Neural progenitor cell (in vitro differentiated cells): ENCODE results near the gene TNIK. TPM values are rescaled to one million over a fixed set of nuclear protein-coding genes. Genes with fewer than 3 reads are reported as not detected.

Source experiments
- DNase-seq: peaks from one replicate; pipeline ENCODE4 v3.0.0-alpha.2; 2016; ENCODE audit warnings: low spot score
- H2AFZ ChIP-seq: fragments of 200-600 bp; sonication (generic); replicated peaks from 2 replicates; pipeline ENCODE4 v1.6.1; 2016; ENCODE audit warnings: antibody characterized with exemption
- H3F3A ChIP-seq: fragments of 200-600 bp; sonication (generic); 2 replicates; pipeline ENCODE4 v1.6.1; 2016; ENCODE audit warnings: antibody characterized with exemption, low read depth
- H3K27ac ChIP-seq: fragments of 200-600 bp; sonication (generic); 2 replicates; pipeline ENCODE4 v1.5.1; 2016; ENCODE audit warnings: mild to moderate bottlenecking
- H3K27me3 ChIP-seq: fragments of 200-600 bp; sonication (generic); 2 replicates; pipeline ENCODE4 v1.6.1; 2016; ENCODE audit warnings: mild to moderate bottlenecking, moderate library complexity
- H3K36me3 ChIP-seq: fragments of 200-600 bp; sonication (generic); 2 replicates; pipeline ENCODE4 v1.5.1; 2016
- H3K4me1 ChIP-seq: fragments of 200-600 bp; sonication (generic); 2 replicates; pipeline ENCODE4 v1.6.1; 2016; ENCODE audit warnings: mixed run types
- H3K4me2 ChIP-seq: fragments of 200-600 bp; sonication (generic); 2 replicates; pipeline ENCODE4 v1.6.1; 2016
- H3K4me3 ChIP-seq: fragments of 200-600 bp; sonication (generic); 2 replicates; pipeline ENCODE4 v1.5.1; 2016
- H3K79me2 ChIP-seq: fragments of 200-600 bp; sonication (generic); 2 replicates; pipeline ENCODE4 v1.6.1; 2016; ENCODE audit warnings: low read depth
- H3K9ac ChIP-seq: fragments of 200-600 bp; sonication (generic); 2 replicates; pipeline ENCODE4 v1.6.1; 2016
- H3K9me3 ChIP-seq: fragments of 200-600 bp; sonication (generic); 2 replicates; pipeline ENCODE4 v1.5.1; 2016; ENCODE audit warnings: low read depth
- H4K20me1 ChIP-seq: fragments of 200-600 bp; sonication (generic); 2 replicates; pipeline ENCODE4 v1.6.1; 2016; ENCODE audit warnings: low read depth
- H3K27ac Mint-ChIP-seq: 3 replicates; pipeline ENCODE4 v1.8.0; 2021; ENCODE audit warnings: mixed read lengths
- H3K27me3 Mint-ChIP-seq: 2 replicates; pipeline ENCODE4 v1.8.0; 2022; ENCODE audit warnings: low read depth, mild to moderate bottlenecking, inconsistent platforms, moderate library complexity, mixed read lengths; ENCODE audit not compliant: insufficient read depth
- H3K36me3 Mint-ChIP-seq: 3 replicates; pipeline ENCODE4 v1.8.0; 2021; ENCODE audit warnings: mixed read lengths
- H3K4me1 Mint-ChIP-seq: 3 replicates; pipeline ENCODE4 v1.8.0; 2021; ENCODE audit warnings: mixed read lengths
- H3K4me3 Mint-ChIP-seq: 3 replicates; pipeline ENCODE4 v1.8.0; 2021; ENCODE audit warnings: mild to moderate bottlenecking, moderate library complexity, mixed read lengths
- H3K9me3 Mint-ChIP-seq: 3 replicates; pipeline ENCODE4 v1.8.0; 2020; ENCODE audit warnings: mixed read lengths
- CTCF ChIP-seq: fragments of 200-600 bp; sonication (generic); IDR thresholded peaks from 2 replicates; pipeline ENCODE4 v1.5.1; 2017; ENCODE audit warnings: antibody characterized with exemption, mild to moderate bottlenecking
- EZH2 ChIP-seq: fragments of 200-600 bp; sonication (generic); IDR thresholded peaks from 2 replicates; pipeline ENCODE4 v1.6.1; 2017; ENCODE audit warnings: antibody characterized with exemption, mild to moderate bottlenecking, moderate library complexity
- EZH2phosphoT487 ChIP-seq: fragments of 200-600 bp; sonication (generic); IDR thresholded peaks from 2 replicates; pipeline ENCODE4 v1.6.1; 2017; ENCODE audit warnings: antibody characterized with exemption
- total RNA-seq: library from RNA; depleted of rRNA; stranded (reverse); fragments of >200 nt; gene quantifications from 2 replicates; pipeline ENCODE4 v1.2.3, GENCODE V29; 2015; ENCODE audit warnings: low replicate concordance

TNIK gene
- total RNA-seq, 1 donor from 2014 or later: 3.0 TPM

- no peaks in the 10 kb centered on the region for H4K20me1 ChIP-seq
- H2AFZ ChIP-seq: no peak overlapping the region
- no peaks in the 10 kb centered on the region for H3K27me3 ChIP-seq
- no peaks in the 10 kb centered on the region for H3K9me3 ChIP-seq
- H3K4me3 ChIP-seq: no peak overlapping the region
- Mint-ChIP-seq H3K4me1 (no peaks in the 10 kb centered on the region), H3K9me3 (no peaks in the 10 kb centered on the region), H3K27ac (no peak overlapping the region), H3K27me3 (no peaks in the 10 kb centered on the region), H3K4me3 (no peak overlapping the region), H3K36me3 (peaks cover 12% of the 10 kb centered on the region)
- no peak for DNase-seq
- H3K4me1 ChIP-seq: no peaks in the 10 kb centered on the region
- TF ChIP-seq EZH2 (no peak), EZH2phosphoT487 (no peak), CTCF (no peak)
- H3K4me2 ChIP-seq: no peak overlapping the region
- H3K36me3 ChIP-seq: no peaks in the 10 kb centered on the region
- no peak overlapping the region for H3K9ac ChIP-seq
- H3K79me2 ChIP-seq: no peaks in the 10 kb centered on the region
- H3F3A ChIP-seq: no peaks in the 10 kb centered on the region
- no peak overlapping the region for H3K27ac ChIP-seq
These were observed 382.9 kb downstream of the TNIK start for GRCh38 chr3:171077261-171077660.

GRCh38 chr3:171072432-171072831 is 387.8 kb downstream of the TNIK start:
- Histone ChIP-seq H3K27me3 (no peaks in the 10 kb centered on the region), H4K20me1 (no peaks in the 10 kb centered on the region), H3K4me2 (no peak overlapping the region), H3K79me2 (no peaks in the 10 kb centered on the region), H3F3A (no peaks in the 10 kb centered on the region), H2AFZ (no peak overlapping the region), H3K4me3 (no peak overlapping the region), H3K9me3 (no peaks in the 10 kb centered on the region), H3K36me3 (no peaks in the 10 kb centered on the region), H3K9ac (no peak overlapping the region), H3K27ac (no peak overlapping the region), H3K4me1 (no peaks in the 10 kb centered on the region)
- Mint-ChIP-seq H3K9me3 (no peaks in the 10 kb centered on the region), H3K4me3 (no peak overlapping the region), H3K27ac (no peak overlapping the region), H3K36me3 (peaks cover 25% of the 10 kb centered on the region), H3K4me1 (no peaks in the 10 kb centered on the region), H3K27me3 (no peaks in the 10 kb centered on the region)
- DNase-seq: no peak
- TF ChIP-seq EZH2phosphoT487: no peak
- no peak for TF ChIP-seq CTCF
- TF ChIP-seq EZH2: no peak

GRCh38 chr3:171068658-171069057 is 391.5 kb downstream of the TNIK start:
- Histone ChIP-seq H4K20me1 (no peaks in the 10 kb centered on the region), H3K9ac (no peak overlapping the region), H3K79me2 (no peaks in the 10 kb centered on the region), H3K4me2 (no peak overlapping the region), H3F3A (no peaks in the 10 kb centered on the region), H3K36me3 (no peaks in the 10 kb centered on the region), H3K9me3 (no peaks in the 10 kb centered on the region), H3K4me1 (no peaks in the 10 kb centered on the region), H3K4me3 (no peak overlapping the region), H3K27ac (no peak overlapping the region), H2AFZ (no peak overlapping the region), H3K27me3 (no peaks in the 10 kb centered on the region)
- no peaks in the 10 kb centered on the region for H3K9me3 Mint-ChIP-seq
- no peak for DNase-seq
- H3K27ac Mint-ChIP-seq: no peak overlapping the region
- H3K4me3 Mint-ChIP-seq: no peak overlapping the region
- H3K4me1 Mint-ChIP-seq: no peaks in the 10 kb centered on the region
- TF ChIP-seq CTCF (no peak), EZH2phosphoT487 (no peak)
- peaks cover 47% of the 10 kb centered on the region for H3K36me3 Mint-ChIP-seq
- H3K27me3 Mint-ChIP-seq: no peaks in the 10 kb centered on the region

- no peak overlapping the region for H2AFZ ChIP-seq
- H3K4me1 ChIP-seq: no peaks in the 10 kb centered on the region
- no peak overlapping the region for H3K4me3 ChIP-seq
- no peak overlapping the region for H3K27ac ChIP-seq
- Mint-ChIP-seq H3K27ac (no peak overlapping the region), H3K36me3 (peaks cover 51% of the 10 kb centered on the region), H3K27me3 (no peaks in the 10 kb centered on the region), H3K4me3 (no peak overlapping the region), H3K9me3 (no peaks in the 10 kb centered on the region), H3K4me1 (no peaks in the 10 kb centered on the region)
- no peaks in the 10 kb centered on the region for H4K20me1 ChIP-seq
- TF ChIP-seq CTCF (no peak), EZH2phosphoT487 (no peak), EZH2 (no peak)
- no peaks in the 10 kb centered on the region for H3K9me3 ChIP-seq
- H3F3A ChIP-seq: no peaks in the 10 kb centered on the region
- H3K79me2 ChIP-seq: no peaks in the 10 kb centered on the region
- DNase-seq: no peak
- no peak overlapping the region for H3K4me2 ChIP-seq
- H3K27me3 ChIP-seq: no peaks in the 10 kb centered on the region
- H3K36me3 ChIP-seq: no peaks in the 10 kb centered on the region
- H3K9ac ChIP-seq: no peak overlapping the region
These were observed 394.0 kb downstream of the TNIK start for GRCh38 chr3:171066206-171066605.
